ENCODE measurements around the gene FTCDNL1.

Gene FTCDNL1

DNA sequence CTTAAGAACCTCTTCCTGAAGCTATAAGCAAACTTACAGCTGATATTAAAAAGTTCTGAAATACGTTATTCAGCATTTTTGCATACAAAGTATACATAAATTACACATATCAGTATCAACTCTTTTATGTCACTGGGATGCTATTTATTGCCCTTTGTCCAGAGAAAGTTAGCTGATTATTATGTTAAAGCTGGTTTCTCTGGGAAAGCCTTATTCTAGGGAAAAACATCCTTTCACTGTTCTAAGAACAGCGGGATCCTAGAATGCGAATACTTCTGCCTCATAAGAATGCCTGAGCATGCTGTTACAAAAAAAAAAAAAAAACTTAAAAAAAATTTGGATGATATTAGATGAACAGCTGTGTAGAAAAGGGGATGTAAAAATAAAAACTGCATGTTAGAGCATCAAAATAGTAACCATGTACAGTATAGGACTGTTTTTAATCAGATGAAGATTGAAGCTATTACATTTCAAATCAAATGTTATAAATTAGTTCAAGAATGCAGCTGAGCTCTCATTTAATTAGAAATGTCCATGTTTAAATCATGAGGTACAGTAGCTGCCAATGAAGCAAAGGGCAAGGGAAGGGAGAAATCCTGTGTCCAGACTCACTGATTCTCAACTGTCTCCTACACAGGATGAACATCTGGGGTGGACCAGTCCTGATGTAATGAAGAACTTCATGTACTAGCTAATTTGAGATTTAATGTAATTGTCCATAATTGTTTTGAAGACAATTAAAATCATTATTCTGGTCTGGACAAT is 8.2 kb downstream of the FTCDNL1 start:
- DNase-seq (ENCODE audit: low spot score), result no peak

DNA sequence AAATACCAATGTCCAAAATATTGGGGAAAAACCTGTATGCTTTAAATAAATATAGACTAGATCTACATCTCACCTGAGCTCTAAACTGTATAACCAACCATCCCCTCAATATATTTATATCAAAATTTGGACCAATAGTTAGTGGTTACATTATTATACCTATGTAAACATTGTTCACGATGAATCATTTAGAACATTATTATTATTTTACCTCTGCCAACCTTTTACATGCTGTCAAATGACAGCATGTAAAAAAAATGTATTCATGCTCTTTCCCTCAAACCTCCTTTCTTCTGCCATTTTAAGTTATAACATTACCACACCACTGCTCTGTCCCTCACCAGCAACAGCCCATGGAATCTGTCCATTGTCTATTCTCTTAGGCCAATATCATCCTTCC is 9.6 kb downstream of the FTCDNL1 start:
- DNase-seq (ENCODE audit: low spot score), result no peak

DNA sequence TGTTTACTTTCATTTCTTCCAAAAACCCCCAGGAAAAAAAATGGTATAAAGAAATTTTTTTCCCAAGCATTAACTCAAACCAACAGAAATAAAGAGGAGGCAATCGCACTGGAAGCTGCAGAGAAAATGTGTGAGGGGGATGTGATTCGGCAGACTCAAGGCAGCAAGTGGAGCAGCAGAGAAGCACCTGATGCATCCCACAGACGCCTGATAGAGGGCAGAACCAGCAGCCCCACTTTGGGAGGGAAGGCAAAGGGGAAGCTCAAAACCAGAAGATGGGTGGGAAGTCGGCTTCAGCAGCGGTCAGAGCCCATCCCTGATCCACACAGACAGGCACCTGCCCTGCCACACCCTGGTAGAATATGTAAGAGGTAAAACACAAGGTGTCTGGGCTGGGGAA is 12.6 kb downstream of the FTCDNL1 start:
- no peak for DNase-seq (ENCODE audit: low spot score)

DNA sequence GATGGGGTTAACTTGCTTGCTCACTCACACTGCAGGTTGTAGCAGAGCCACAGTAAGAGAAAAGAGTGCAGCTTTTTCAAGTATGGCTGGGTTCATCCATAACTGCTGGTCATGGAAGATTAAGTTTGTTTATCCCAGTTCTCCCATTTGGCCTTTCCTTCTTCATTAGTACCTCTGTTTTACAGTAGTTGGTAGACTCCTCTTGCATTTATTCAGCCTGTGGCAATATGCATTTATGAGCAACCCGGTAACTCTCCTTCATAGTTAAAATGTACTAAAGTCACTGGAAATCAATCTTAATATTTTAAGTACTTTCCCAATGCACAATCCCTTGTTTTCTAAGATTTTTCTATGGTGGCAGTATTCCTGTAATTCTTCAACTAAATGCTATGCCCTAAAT is 14.0 kb downstream of the FTCDNL1 start:
- DNase-seq (ENCODE audit: low spot score), result no peak

DNA sequence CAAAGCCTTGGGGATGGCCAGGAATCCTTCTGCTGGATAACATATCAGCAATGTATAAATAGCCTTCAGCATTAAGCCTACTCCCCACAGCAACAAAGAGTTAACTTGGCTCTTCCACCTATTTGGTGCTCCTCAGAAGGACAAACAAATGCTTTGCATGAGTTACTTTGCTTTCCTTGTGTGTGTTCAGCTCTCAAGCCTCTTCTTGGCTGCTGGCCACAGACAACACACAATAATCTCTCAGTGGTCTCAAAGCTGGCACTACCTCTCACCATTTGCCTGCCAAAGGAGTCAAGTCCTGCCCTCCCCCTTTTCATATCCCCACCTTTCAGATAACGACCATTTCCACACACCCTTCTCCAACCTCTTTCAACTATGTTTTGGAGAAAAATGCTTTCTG is 17.5 kb downstream of the FTCDNL1 start:
- no peak for DNase-seq (ENCODE audit: low spot score)

DNA sequence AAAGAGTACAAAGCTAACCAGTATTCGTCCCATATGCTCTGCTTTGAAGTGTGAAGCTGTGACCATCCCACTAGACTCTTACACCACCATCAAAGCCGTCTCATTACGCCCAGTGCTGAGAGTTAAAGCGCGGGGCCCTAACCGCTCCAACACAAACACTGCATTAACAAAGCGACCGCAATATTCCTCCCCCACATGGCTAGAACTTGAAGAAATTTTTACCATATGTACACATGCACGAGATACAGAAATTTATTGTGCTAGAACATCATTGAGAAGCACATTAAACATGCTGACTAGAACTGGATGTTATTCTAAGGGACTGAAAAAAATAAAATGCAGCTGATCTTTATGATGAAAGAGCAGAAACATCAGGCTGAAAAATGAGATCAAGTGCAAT is 20.5 kb downstream of the FTCDNL1 start:
- DNase-seq (ENCODE audit: low spot score), result no peak

DNA sequence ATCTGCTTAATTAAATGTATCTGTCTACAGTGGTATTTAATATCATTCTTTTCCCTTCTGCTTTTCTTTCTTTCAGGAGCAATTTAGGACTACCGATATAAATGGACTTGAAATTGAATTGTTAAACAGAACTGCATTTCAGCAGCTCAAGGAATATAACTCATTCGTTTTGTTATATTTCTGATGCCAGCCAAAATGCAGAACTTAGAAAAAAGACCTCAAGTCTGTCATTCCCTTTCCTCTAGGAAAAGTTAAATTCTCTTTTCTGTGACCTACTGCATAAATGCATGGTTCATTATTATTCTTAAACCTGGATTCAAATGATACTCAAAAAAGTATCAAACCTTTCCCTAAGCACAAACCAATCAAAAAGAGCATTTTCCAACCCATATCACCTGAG is 21.4 kb downstream of the FTCDNL1 start:
- no peak for DNase-seq (ENCODE audit: low spot score)

DNA sequence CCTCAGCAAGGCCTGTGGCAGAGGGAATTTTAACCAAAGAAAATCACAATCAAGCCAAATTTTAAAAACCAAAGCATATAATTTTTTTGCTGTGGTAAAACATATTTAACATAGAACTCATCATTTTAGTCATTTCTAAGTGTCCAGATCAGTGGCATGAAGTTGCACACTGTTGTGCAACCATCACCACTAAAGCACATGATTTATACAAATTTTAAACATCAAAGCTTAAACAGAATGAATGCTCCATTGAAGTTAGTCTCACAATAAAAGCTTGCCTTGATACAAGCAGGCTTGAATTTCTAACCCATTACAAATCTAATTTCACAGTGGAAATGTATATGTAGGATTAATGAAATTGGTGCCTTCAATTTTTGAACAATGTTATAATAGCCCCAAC is 31.2 kb downstream of the FTCDNL1 start:
- no peak for DNase-seq (ENCODE audit: low spot score)

DNA sequence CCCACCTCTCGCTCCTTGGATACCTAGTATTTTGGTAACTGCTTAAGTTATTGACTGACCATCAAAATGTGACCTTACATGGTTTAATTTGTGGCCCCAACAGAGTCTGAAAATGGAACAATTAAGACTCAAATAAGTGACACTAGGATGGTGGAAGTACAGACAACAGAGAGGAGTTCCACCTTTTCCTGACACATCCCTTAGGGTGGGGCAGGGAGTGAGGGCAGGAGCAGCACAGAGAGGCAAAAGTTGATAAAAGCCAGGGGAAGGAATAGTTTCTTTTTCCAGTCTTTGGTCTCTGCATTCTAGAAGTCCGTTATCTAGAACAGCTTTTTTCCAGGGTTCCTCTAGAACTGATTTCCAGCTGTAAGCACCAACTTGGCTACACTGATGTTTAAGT is 32.2 kb downstream of the FTCDNL1 start:
- DNase-seq (ENCODE audit: low spot score), result no peak

DNA sequence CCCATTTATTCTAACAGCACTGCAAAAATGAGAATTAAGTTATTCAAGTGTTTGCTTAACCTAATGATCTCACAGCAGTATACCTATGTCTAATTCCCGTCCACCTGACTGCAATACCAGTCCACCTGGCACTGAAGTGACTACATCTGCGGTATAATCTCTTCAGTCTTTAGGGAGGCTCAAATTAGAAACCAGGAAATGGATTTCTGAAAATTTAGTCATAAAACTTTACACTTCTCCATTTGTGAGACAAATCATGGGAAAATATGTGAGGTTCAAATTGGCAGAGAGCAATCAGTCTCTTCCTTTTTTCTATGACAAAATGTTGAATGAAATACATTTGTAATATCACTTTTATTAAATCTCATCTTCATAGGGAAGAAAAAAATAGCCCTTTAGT is 33.0 kb downstream of the FTCDNL1 start:
- DNase-seq (ENCODE audit: low spot score), result no peak

DNA sequence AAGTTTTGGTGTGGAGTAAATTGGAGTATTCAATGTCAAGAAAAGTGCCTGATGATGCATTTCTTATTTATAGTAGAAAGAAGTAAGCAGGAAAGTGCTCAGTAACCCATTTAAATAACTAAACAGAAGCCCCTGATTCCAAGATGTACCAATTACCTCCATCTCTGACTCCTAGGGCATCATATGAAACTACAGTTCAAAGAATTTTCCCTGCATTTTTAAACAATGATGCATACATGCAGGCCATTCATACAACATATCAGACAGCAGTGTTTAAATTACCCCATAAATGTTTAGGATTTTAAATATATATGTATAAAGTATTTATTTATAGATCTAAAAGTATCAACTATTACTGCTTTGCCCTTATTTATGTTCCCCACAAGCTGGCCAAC is 36.2 kb downstream of the FTCDNL1 start:
- no peak for DNase-seq (ENCODE audit: low spot score)

DNA sequence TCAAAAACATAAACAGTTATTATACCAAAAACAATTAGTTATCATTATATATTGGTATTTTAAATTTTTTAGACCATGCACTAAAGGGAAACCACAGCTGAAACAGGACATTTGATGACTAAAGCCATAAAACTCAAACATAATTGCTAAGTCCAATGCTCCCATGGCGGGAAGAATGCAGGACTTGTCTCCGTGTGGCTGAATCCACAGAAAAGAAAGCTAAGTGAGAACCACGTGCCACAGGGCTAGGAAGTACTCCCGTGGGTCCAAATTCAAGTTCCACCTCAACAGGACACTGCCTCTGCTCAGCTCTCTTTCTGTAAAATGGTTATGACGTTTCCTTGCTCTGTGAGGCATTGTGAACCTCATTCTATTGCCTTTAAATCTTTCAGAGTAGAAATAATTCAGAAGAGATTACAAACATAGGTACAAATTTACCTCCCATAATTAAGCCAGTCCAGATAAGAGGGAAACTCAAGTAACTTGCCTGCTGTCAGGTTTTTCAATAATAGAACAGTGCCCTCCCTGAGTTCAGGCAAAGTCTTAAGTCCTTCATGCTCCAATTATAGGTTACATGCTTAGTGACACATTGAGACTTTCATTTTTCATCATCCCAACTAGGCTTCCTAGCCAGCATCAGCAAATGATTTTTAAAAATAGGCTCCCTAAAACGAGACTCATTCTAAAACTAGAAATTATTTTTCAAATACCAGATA is 36.7 kb downstream of the FTCDNL1 start:
- DNase-seq (ENCODE audit: low spot score), result no peak

DNA sequence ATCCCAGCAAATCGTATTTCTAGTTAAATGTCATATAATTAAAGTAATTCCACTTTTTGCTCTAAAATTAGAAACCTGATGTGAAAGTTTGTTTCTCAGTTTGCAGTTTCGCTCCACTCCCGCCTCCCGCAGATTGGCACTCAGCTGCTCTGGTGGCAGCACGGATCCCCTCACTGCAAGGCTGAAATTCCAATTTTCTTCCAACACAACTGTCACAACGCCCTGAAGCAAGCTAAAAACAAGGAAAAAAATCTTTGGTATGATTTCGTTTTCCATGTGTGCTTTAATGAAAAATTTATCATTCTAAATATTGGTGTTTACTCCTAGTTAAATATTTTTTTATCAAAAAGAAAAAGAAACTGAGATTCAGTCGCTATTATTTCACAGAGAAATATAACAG is 38.5 kb downstream of the FTCDNL1 start:
- no peak for DNase-seq (ENCODE audit: low spot score)

DNA sequence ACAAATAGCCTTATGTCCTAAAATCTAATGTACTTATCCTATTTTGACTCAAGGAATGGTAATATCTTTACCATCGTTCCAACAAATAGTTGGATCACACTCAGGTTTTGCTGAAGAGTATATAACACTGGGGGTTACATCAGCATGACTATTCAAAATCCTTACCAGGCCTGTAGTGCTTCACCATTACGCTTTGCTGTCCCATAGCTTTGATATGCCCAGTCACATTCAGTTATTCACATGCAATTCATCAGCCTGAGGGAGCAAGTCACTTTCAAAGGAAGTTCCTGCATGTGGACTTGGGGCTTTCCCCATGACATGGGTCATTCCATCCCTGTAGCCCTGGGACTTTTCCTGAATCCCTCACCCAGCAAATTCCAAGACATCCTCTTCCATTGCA is 39.6 kb downstream of the FTCDNL1 start:
- DNase-seq (ENCODE audit: low spot score), result no peak

DNA sequence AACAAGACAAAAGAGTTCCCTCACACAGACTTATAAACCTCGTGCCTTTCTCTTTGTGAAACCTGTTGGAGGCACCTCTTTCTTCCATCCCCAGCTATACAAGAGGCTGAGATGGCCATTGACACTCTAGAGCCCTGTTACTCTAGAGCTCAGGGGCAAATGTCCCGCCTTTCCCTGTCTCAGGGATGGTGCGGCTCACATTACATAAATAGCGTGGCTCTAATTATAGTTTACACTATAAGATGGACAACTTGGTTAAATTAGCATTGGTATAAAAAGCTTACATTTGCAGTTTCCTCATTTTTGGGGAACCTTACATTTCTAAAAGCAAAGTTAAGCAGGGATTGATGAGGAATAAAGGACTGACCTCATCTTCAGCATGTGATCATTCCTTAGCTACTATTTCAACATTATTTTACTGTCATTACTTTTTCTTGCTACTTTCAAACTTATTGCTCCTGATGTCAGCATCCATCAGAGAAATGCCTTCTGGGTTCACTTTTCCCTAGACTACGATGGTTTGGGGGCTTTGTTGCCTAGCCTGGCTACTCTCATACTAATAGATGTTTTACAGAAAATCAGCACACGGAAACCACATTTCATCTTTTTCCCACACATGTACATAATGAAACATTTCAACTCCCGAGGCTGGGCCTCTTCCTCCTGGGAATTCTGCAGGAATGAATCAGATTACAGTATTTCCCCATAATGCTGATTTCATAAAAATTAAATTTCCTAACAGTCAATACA is 40.4 kb downstream of the FTCDNL1 start:
- DNase-seq (ENCODE audit: low spot score), result no peak

DNA sequence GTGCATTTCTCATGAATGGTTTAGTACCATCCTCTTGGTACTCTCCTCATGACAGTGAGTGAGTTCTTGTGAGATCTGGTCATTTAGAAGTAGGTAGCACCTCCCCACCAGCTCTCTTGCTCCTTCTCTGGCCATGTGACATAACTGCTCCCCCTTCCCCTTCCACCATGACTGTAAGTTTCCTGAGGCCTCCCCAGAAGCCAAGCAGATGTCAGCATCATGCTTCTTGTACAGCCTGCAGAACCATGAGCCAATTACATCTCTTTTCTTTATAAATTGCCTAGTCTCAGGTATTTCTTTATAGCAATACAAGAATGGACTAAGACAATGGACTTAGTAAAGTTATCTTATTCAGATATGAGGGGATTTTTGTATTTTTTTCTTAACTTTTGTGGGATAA is 43.0 kb downstream of the FTCDNL1 start:
- no peak for DNase-seq (ENCODE audit: low spot score)

DNA sequence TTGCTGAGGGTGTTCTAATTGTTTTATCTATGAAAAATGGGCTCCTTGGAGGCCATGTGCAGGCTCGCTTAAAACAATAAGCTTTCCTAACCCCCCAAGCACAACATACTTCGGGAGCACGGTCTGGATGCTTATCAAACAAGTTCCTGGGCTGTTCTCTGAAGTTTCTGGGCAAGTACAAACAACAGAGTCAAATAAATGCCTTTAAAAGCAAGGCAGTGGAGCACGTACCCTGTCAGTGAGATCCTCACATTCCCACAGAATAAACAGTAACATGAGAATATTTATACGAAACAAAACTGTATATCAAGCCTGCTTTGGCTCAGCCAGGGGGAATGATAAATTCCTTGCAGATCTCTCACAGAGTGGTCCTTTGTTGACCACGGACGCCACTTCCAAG is 44.8 kb downstream of the FTCDNL1 start:
- DNase-seq (ENCODE audit: low spot score), result peak; percentile 9

DNA sequence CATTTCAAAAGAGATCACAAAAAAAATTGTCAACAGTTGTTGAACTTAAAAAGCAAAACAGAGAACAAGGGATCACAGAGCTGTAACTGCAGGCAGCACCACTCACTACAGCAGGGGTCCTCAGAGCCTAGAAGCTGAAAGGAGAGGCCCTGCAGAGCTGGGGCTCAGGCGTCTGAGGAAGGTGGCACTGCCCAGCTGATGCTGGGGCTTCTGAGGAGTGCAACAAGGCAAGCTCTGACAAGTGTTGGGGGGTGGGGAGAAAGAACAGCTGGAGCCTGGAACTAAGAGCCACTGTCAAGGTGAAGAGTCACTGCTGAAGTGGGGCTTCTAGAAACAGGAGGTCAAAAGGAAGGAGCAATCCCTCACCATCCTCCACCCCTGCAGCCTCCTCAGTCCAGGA is 46.2 kb downstream of the FTCDNL1 start:
- DNase-seq (ENCODE audit: low spot score), result no peak

DNA sequence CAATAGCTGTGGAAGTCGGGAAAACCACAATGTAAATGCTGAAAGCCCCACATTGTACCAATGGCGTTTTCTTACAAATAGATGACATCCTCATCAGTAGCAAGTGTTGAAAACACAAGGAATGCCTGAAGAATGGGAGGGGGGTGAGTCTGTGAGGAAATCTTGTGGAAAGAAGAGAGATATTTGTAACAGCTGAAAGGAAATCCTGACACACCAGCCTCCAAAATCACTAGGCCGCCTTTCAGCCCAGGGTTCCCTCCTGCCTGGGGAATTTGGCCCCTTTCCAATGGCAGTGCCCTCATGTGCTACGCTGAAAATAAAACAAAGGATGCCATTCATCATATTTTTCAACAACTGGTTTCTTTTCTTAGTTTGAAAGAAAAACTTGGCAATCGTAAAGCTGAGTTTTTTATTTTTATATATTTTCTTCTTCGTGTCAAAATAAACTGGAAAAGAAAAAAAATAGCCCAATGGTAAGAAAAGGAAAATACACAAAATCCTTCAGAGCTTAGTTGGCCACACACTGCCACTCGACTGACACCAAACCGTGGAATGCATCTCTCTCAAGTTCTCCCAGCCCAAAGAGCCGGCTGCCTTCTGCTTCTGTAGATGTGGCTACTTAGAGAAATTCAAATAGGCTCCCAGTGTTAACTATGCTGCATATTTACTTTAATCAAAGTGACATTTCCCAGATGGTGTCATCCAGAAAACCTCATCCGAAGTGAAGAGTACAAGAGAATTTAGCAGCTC is 52.0 kb downstream of the FTCDNL1 start:
- no peak for DNase-seq (ENCODE audit: low spot score)

DNA sequence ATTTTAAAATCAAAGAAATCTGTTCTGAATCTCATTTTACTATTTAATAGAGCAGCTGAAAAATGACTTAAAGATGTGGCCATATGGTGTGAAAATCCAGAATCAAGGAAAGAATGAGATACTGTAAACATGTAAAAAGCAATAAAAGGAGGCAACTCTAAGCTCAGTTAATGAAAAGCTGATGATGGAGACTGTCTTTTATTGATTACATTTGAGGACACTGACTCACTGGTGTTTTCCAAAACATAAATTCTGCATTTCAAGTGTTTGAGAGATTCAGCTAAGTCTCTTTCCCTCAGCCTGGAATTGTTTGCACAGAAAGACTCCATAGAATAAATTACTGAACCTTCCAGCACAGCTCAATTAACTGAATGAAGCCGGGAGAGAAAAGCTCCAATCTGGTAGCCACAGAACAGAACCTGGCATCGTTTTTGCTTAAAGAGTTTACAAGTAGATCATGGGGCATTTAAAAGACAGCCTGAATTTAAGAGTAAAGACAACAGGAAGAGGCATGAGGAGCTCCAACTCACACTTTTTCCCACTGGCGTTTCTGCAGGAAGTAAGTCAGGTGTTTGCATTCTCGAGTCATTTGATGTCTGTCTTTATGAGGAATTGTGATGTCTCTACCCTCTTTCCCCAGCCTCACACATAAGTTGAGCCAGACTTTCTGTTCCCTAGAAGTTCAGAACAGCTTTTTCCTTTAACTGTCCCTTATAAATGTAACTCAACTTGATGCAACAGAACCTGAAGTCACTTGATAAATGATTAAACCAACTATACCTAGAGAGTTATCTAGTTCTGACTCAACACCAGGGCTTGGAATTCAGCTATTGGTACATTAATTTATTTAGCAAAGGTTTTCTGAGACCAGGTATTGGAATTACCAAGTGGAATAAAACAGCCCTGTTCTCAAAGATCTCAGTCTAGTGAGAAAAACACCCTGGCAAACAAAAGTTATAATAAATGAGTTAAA is 53.3 kb downstream of the FTCDNL1 start:
- DNase-seq (ENCODE audit: low spot score), result no peak

DNA sequence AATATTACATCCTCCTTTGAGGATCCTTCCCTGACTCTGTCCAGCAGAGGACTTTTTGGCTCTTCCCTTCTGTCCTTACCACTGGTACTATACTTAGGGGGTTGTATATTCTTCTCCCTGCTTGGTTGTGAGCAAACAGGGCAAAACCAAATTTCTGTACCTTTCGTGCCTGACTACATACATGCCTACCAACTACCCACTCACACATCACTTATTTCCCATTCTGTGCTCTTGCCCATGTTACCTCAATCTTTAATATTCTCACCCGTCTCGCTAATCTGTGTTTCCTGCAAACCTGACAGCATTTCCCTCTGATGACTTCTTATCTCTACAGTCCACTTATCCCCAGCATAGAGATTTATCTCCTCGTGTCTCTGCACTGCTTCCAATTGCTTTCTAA is 58.6 kb downstream of the FTCDNL1 start:
- no peak for DNase-seq (ENCODE audit: low spot score)

Data from AG08396 (cell line).